K562 (cell line): ENCODE results near the gene SERINC3. TPM values are rescaled to one million over a fixed set of nuclear protein-coding genes. Genes with fewer than 3 reads are reported as not detected.

Experiments
- ATAC-seq: fragments of 200-7000 bp; cut with Tn5 transposase; 3 replicates; pipeline ENCODE4 v1.9.1; 2020; ENCODE audit warnings: moderate library complexity
- BruUV-seq: library from RNA; stranded (reverse); fragments of 400-500 nt; replicated peaks from 2 replicates; lab custom pipeline; 2021; lab: Mats Ljungman, UMichigan
- CTCF ChIA-PET: fragments of 300-600 bp; formaldehyde crosslinking; extraction: SDS; loops from one replicate; lab custom pipeline; 2021; ENCODE audit warnings: low intra/inter-chr PET ratio; lab: Yijun Ruan, JAX
- POLR2A ChIA-PET: fragments of 300-600, 350-650 bp; sonication (Branson Sonifier 250); formaldehyde crosslinking; extraction: SDS; loops from one replicate; lab custom pipeline; 2021; ENCODE audit warnings: antibody characterized with exemption, inconsistent platforms; lab: Yijun Ruan, JAX
- DNase-seq, 4 experiments: peaks; one replicate each; pipeline versions ENCODE4 v3.0.0 to v3.0.0-alpha.2; 2011 to 2018; ENCODE audit warnings: low spot score in 3 of 4, mixed read lengths in 3 of 4; ENCODE audit errors: extremely low read depth in 1 of 4
- FAIRE-seq: peaks from 2 replicates; lab custom pipeline; 2011; peaks lifted over from hg19 to GRCh38; lab: Jason Lieb, UNC
- H2AFZ ChIP-seq: 2 replicates; pipeline ENCODE4 v1.6.0; 2011; ENCODE audit warnings: low read depth, low read length, control low read depth, inconsistent platforms
- H3K27ac ChIP-seq: fragments of 200-600 bp; 3 replicates; pipeline ENCODE4 v1.8.0; 2011; ENCODE audit warnings: low read depth, mild to moderate bottlenecking, control low read depth, inconsistent platforms, low read length, moderate library complexity, mixed read lengths; ENCODE audit errors: extremely low read depth
- H3K27me3 ChIP-seq, 2 experiments: fragments of 300-600 bp in 1 of 2; 2 replicates in 1 of 2; 3 replicates in 1 of 2; pipeline versions ENCODE4 v1.6.0 to v1.8.0; 2011; ENCODE audit warnings: inconsistent platforms in 2 of 2, low read length in 2 of 2, mild to moderate bottlenecking in 1 of 2, mixed read lengths in 1 of 2, moderate library complexity in 1 of 2; ENCODE audit not compliant: control insufficient read depth in 2 of 2, insufficient read depth in 2 of 2
- H3K36me3 ChIP-seq: fragments of 300-600 bp; 3 replicates; pipeline ENCODE4 v1.8.0; 2011; ENCODE audit warnings: mild to moderate bottlenecking, low read length, inconsistent platforms; ENCODE audit not compliant: control insufficient read depth, insufficient read depth
- H3K4me1 ChIP-seq, 2 experiments: fragments of 200-600 bp in 1 of 2; replicated peaks in 1 of 2; 2 replicates in 1 of 2; 3 replicates in 1 of 2; pipeline versions ENCODE4 v1.5.1 to v1.8.0; 2011; ENCODE audit warnings: inconsistent platforms in 2 of 2, low read length in 2 of 2, mild to moderate bottlenecking in 1 of 2, mixed read lengths in 1 of 2, moderate library complexity in 1 of 2; ENCODE audit not compliant: control insufficient read depth in 2 of 2, insufficient read depth in 2 of 2
- H3K4me2 ChIP-seq: 2 replicates; pipeline ENCODE4 v1.6.1; 2011; ENCODE audit warnings: low read length, control low read depth, inconsistent platforms, mixed read lengths; ENCODE audit not compliant: insufficient read depth
- H3K4me3 ChIP-seq: fragments of 200-600 bp; sonication (generic), shearing (Covaris generic); 2 replicates; pipeline ENCODE4 v1.5.1; 2016; ENCODE audit warnings: control low read depth, inconsistent platforms
- H3K79me2 ChIP-seq: fragments of 200-600 bp; 3 replicates; pipeline ENCODE4 v1.8.0; 2011; ENCODE audit warnings: low read length, inconsistent platforms; ENCODE audit not compliant: control insufficient read depth, insufficient read depth
- H3K9ac ChIP-seq, 2 experiments: 2 replicates each; pipeline versions ENCODE4 v1.6.0 to v1.6.1; 2011; ENCODE audit warnings: low read depth in 2 of 2, low read length in 2 of 2, control low read depth in 1 of 2, inconsistent platforms in 1 of 2, mild to moderate bottlenecking in 1 of 2, mixed read lengths in 1 of 2; ENCODE audit not compliant: insufficient read depth in 1 of 2
- H3K9me1 ChIP-seq: one replicate; pipeline ENCODE4 v1.6.0; 2011; ENCODE audit warnings: inconsistent platforms, mild to moderate bottlenecking, low read length, moderate library complexity; ENCODE audit not compliant: control insufficient read depth, insufficient read depth
- H3K9me3 ChIP-seq: replicated peaks from 2 replicates; pipeline ENCODE4 v1.5.1; 2011; ENCODE audit warnings: low read depth, low read length, inconsistent platforms; ENCODE audit not compliant: control insufficient read depth, insufficient read depth
- H4K20me1 ChIP-seq: replicated peaks from 2 replicates; pipeline ENCODE4 v1.6.1; 2011; ENCODE audit warnings: low read length, inconsistent platforms, mixed read lengths; ENCODE audit not compliant: control insufficient read depth, insufficient read depth
- ARID1B ChIP-seq: fragments of 450-650 bp; IDR thresholded peaks from 2 replicates; pipeline ENCODE4 v1.6.1; 2016; ENCODE audit warnings: antibody characterized with exemption, mild to moderate bottlenecking, inconsistent platforms
- ARNT ChIP-seq, 2 experiments: fragments of 450-650 bp; IDR thresholded peaks; 2 replicates each; pipeline ENCODE4 v1.6.1; 2016; ENCODE audit warnings: mild to moderate bottlenecking in 1 of 2
- CBFA2T3 ChIP-seq: fragments of 450-650 bp; IDR thresholded peaks from 2 replicates; pipeline ENCODE4 v1.6.1; 2017
- ELF1 ChIP-seq: fragments of 200-800 bp; sonication (Bioruptor generic); IDR thresholded peaks from 2 replicates; pipeline ENCODE4 v1.6.1; 2016; ENCODE audit warnings: missing genetic modification characterization, missing compliant biosample characterization
- EP300 ChIP-seq: IDR thresholded peaks from 2 replicates; pipeline ENCODE4 v1.6.1; 2012; ENCODE audit warnings: low read length, improper control_type of control experiment
- FOS ChIP-seq: IDR thresholded peaks from 3 replicates; pipeline ENCODE4 v1.6.1; 2011; ENCODE audit not compliant: insufficient read length; ENCODE audit errors: extremely low read depth
- FOXM1 ChIP-seq, 2 experiments: fragments of 450-650 bp in 1 of 2; sonication (generic) in 1 of 2; formaldehyde crosslinking in 1 of 2; IDR thresholded peaks; 2 replicates each; pipeline versions ENCODE4 v1.6.1 to v1.9.0; 2017 to 2022; ENCODE audit warnings: low read depth in 2 of 2, mild to moderate bottlenecking in 2 of 2, missing genetic modification reagents in 1 of 2, moderate library complexity in 1 of 2
- KDM2B ChIP-seq: fragments of 250-450 bp; sonication (Bioruptor Pico); IDR thresholded peaks from 2 replicates; pipeline ENCODE4 v1.8.0; 2021; ENCODE audit warnings: mild to moderate bottlenecking, moderate library complexity
- MCM3 ChIP-seq: fragments of 450-650 bp; IDR thresholded peaks from 2 replicates; pipeline ENCODE4 v1.6.1; 2016
- MEIS2 ChIP-seq: fragments of 450-650 bp; IDR thresholded peaks from 2 replicates; pipeline ENCODE4 v1.6.1; 2014; ENCODE audit warnings: mild to moderate bottlenecking; ENCODE audit not compliant: partially characterized antibody
- MXI1 ChIP-seq: IDR thresholded peaks from 2 replicates; pipeline ENCODE4 v1.6.1; 2011; ENCODE audit warnings: low read depth, mild to moderate bottlenecking, improper control_type of control experiment, low read length
- TEAD4 ChIP-seq, 2 experiments: sonication (generic) in 1 of 2; formaldehyde crosslinking in 1 of 2; IDR thresholded peaks; 2 replicates each; pipeline versions ENCODE4 v1.6.1 to v1.8.0; 2012 to 2022; ENCODE audit warnings: borderline replicate concordance in 1 of 2, inconsistent platforms in 1 of 2, low read length in 1 of 2, mild to moderate bottlenecking in 1 of 2, missing genetic modification reagents in 1 of 2
- WGBS: fragments of 100-300 bp; shearing (Covaris generic); methylation state at CpG from one replicate; pipeline ENCODE4 v1.1.6; 2016; ENCODE audit warnings: low coverage, mixed read lengths; ENCODE audit not compliant: insufficient coverage; ENCODE audit errors: missing lambda C conversion rate; 5-methylcytosine and 5-hydroxymethylcytosine counted together
- in situ Hi-C: fragments of 300-500 bp; cut with MboI; formaldehyde crosslinking; loops from 4 replicates; pipeline ENCODE4 v1.15.0; 2018; ENCODE audit warnings: inconsistent platforms, mixed read lengths
- intact Hi-C: fragments of 100-400 bp; cut with micrococcal nuclease; formaldehyde crosslinking; loops from 2 replicates; pipeline ENCODE4 v1.14.2; 2022
- polyA plus RNA-seq, 8 experiments: library from polyadenylated mRNA; depleted of rRNA in 4 of 8; stranded (reverse) in 5 of 8; unstranded in 3 of 8; fragments of >200 nt; fragmentation: Nextera tagmentation in 2 of 8; fragmentation: Illumina TruSeq in 1 of 8; extraction: Ambion mirVana in 2 of 8; extraction: Trizol in 1 of 8; gene quantifications; 2 replicates each; pipeline versions ENCODE4 v1.2.1 to v1.2.3, GENCODE V29; 2011 to 2014; ENCODE audit warnings: inconsistent platforms in 1 of 8, missing spikeins in 1 of 8
- total RNA-seq, 7 experiments: library from RNA; depleted of rRNA in 6 of 7; stranded (reverse); fragments of >200 nt in 6 of 7; fragmentation: Illumina TruSeq in 2 of 7; extraction: Trizol in 2 of 7; gene quantifications; 2 replicates each; pipeline versions ENCODE4 v1.2.1 to v1.2.3, GENCODE V29; 2011 to 2021; ENCODE audit warnings: low replicate concordance in 1 of 7

Gene SERINC3
- total and polyA plus RNA-seq, 9 of the 15 experiments (the other 6 are each of a cell fraction or from before 2014, with no cell fraction given), result 24.7 to 107 (median 48.8) TPM

DNA sequence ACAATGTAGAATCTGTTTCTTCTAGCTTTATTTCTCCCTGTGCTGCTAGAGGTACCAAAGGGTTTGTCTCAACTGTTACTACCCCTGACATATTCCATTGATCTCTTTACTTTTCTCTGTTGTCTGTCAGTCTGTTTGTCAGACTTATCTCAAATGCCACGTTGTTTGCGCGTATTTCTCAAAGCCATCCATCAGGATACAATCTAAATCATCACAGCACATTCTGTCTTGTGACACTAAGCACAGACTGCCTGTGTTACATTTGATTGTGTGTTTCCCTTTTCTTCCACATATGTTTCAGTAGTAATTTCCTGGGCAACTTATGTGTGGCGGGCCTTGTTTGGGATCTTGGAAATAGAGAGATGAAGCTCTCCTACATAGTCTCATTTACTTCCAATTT, 30.2 kb upstream of the SERINC3 start (continued):
- TF ChIP-seq FOXM1 (IDR thresholded peaks at IDR 0.05; ENCODE audit: low read depth) (0 out of 2 replicates have a peak, but pooled peaks have one; percentile 32), FOXM1 (CRISPR knock-in tag; IDR thresholded peaks at IDR 0.05; ENCODE audit: low read depth) (no peak), ARID1B (peak; percentile 88), EP300 (peak; percentile 73), TEAD4 (IDR thresholded peaks at IDR 0.05; ENCODE audit: low read length) (peak; percentile 89), TEAD4 (CRISPR knock-in tag; IDR thresholded peaks at IDR 0.05; ENCODE audit: borderline replicate concordance) (no peak)

GRCh38 chr20:44549123-44549522, 27.3 kb upstream of the SERINC3 start:
- no TSS peak for BruUV-seq
- H3K27me3 ChIP-seq, result no peaks in the 10 kb centered on the region
- intact Hi-C loops, result no loop called here
- H3K9me3 ChIP-seq, result no peaks in the 10 kb centered on the region
- 3% methylated on average over 4 of the region's 4 CpGs for WGBS
- no peak overlapping the region for H3K9ac ChIP-seq
- H3K36me3 ChIP-seq, result no peaks in the 10 kb centered on the region
- no peak overlapping the region for H3K4me3 ChIP-seq
- H3K9me1 ChIP-seq, result no peaks in the 10 kb centered on the region
- ChIA-PET CTCF (no interaction called here), POLR2A (interaction anchor here (0.6 to 1.1 kb wide), 3 partner anchors 11 to 53 kb away, joined by 3 to 4 read pairs (median 3); partner anchors contain the start of gene SERINC3)
- ATAC-seq, result no peak
- H3K4me1 ChIP-seq, result peaks cover 9 to 37% of the 10 kb centered on the region in 2 experiments; a peak in 4 of 5 replicates
- DNase-seq, result no peak
- TF ChIP-seq MCM3 (no peak), CBFA2T3 (peak; percentile 19; the same call in 1 of the 2 replicates), ELF1 (no peak), MEIS2 (peak; percentile 13), KDM2B (CRISPR knock-in tag) (no peak), ARNT (IDR thresholded peaks at IDR 0.05) (0 out of 4 replicates have a peak, but pooled peaks of 1 of the 2 experiments have one; percentile 54), ARID1B (0 out of 2 replicates have a peak, but pooled peaks have one; percentile 10), MXI1 (no peak), FOS (no peak)
- H3K79me2 ChIP-seq, result no peaks in the 10 kb centered on the region
- FAIRE-seq, result no peak
- in situ Hi-C loops, result no loop called here
- H3K4me2 ChIP-seq, result no peak overlapping the region
- no peaks in the 10 kb centered on the region for H4K20me1 ChIP-seq
- H3K27ac ChIP-seq, result no peak overlapping the region
- H2AFZ ChIP-seq, result no peak overlapping the region
